Right lobe of liver (tissue), 6 donors: ENCODE measurements around the gene COL27A1. TPM values are rescaled to one million over a fixed set of nuclear protein-coding genes. Genes with fewer than 3 reads are reported as not detected.

Experiments
- ATAC-seq, 4 donors: fragments of 200-7000 bp; cut with Tn5 transposase; one replicate each; pipeline ENCODE4 v1.9.1; 2020; ENCODE audit warnings: mild to moderate bottlenecking in 4 of 4, moderate library complexity in 4 of 4
- DNase-seq, 3 donors: peaks; one replicate each; pipeline ENCODE4 v3.0.0-alpha.2; 2020
- H3K27ac ChIP-seq, 3 donors: fragments of 200-600 bp; one replicate each; pipeline ENCODE4 v1.8.0; 2022
- H3K27me3 ChIP-seq, 2 donors: fragments of 200-600 bp; one replicate each; pipeline ENCODE4 v1.8.0; 2022
- H3K36me3 ChIP-seq, 4 donors: fragments of 200-600 bp; sonication (generic) in 1 of 4; one replicate each; pipeline versions ENCODE4 v1.5.1 to v1.8.0; 2017 to 2022; ENCODE audit warnings: control low read depth in 1 of 4
- H3K4me1 ChIP-seq, 4 donors: fragments of 200-600 bp; sonication (generic) in 1 of 4; one replicate each; pipeline versions ENCODE4 v1.5.1 to v1.8.0; 2017 to 2022; ENCODE audit warnings: control low read depth in 1 of 4
- H3K4me3 ChIP-seq, 3 donors: fragments of 200-600 bp; one replicate each; pipeline ENCODE4 v1.8.0; 2022
- H3K9me3 ChIP-seq, 4 donors: fragments of 200-600 bp; sonication (generic) in 1 of 4; one replicate each; pipeline versions ENCODE4 v1.5.1 to v1.8.0; 2017 to 2022; ENCODE audit warnings: control low read depth in 1 of 4
- POLR2A ChIP-seq: fragments of 450-650 bp; IDR thresholded peaks from one replicate; pipeline ENCODE4 v1.6.1; 2017; ENCODE audit warnings: antibody characterized with exemption, mild to moderate bottlenecking
- WGBS: methylation state at CpG from one replicate; pipeline ENCODE4 v1.1.6; 2018; ENCODE audit warnings: low coverage, low lambda C conversion rate; ENCODE audit not compliant: insufficient coverage; ENCODE audit errors: missing lambda C conversion rate; 5-methylcytosine and 5-hydroxymethylcytosine counted together
- intact Hi-C, 2 donors: fragments of 100-400 bp; cut with DNase I; formaldehyde crosslinking; loops; one replicate each; pipeline versions ENCODE4 v1.11.2 to v1.14.1; 2022
- total RNA-seq, 6 experiments: library from RNA; depleted of rRNA in 2 of 6; stranded (reverse); fragments of >200 nt in 2 of 6; fragmentation: NEBNext Ultra II Directional in 3 of 6; extraction: Animal tissue kit (Norgen Biotek cat#: 25700) in 3 of 6; gene quantifications; one replicate each; pipeline versions ENCODE4 v1.1.0 to v1.2.4, GENCODE V29; 2016 to 2023
- TF ChIP-seq, protein P1 (sequence below), 4 donors: fragments of 200-600 bp in 3 of 4; fragments of 450-650 bp in 1 of 4; IDR thresholded peaks; one replicate each; pipeline versions ENCODE4 v1.5.1 to v1.8.0; 2016 to 2022; ENCODE audit warnings: antibody characterized with exemption in 4 of 4, mild to moderate bottlenecking in 2 of 4
- donor health status: DM: no; HTN: yes; CAD: no.
- donor health status: DM: no; HTN: no; CAD: no.
- donor health status: DM: no; HTN: no; CAD: no.
- donor health status: DM: no; HTN: yes; CAD: no.
- donor health status: DM: no; HTN: yes; CAD: no.

Gene COL27A1
- total RNA-seq, 6 experiments from 2014 or later, result 11.8 to 51.9 (median 29.3) TPM

DNA sequence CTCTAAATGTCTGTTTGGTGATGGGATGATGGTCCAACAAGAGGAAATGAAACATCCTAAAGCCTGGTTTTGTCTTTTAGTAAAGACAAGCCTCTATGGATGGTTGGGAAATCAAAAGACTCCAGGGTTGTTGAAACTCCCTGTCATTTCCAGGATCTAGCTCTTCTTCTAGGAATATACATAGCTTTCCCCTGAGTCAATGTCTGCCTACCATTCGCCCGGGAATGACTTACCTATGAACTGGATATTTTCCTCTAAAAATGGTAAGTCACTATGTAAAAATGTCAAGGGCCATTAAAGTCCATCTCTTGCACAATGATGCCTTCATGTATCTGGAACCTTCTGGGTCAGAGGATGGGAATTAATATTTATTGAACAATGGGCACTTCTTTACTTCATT is 45.2 kb upstream of the COL27A1 start:
- DNase-seq, result no peak
- ATAC-seq, result no peak
- no peaks in the 10 kb centered on the region for H3K27me3 ChIP-seq
- WGBS, result 83% methylated on average over 2 of the region's 2 CpGs
- no peaks in the 10 kb centered on the region for H3K9me3 ChIP-seq
- intact Hi-C loops, result loop anchor here in 1 of 2 donors (10.0 kb wide), 1 partner anchor 165 kb away; no protein-coding TSS in a partner anchor
- H3K4me3 ChIP-seq, result no peak overlapping the region
- no peaks in the 10 kb centered on the region for H3K4me1 ChIP-seq
- H3K27ac ChIP-seq, result no peak overlapping the region
- no peak for TF ChIP-seq POLR2A
- TF ChIP-seq, protein P1, sequence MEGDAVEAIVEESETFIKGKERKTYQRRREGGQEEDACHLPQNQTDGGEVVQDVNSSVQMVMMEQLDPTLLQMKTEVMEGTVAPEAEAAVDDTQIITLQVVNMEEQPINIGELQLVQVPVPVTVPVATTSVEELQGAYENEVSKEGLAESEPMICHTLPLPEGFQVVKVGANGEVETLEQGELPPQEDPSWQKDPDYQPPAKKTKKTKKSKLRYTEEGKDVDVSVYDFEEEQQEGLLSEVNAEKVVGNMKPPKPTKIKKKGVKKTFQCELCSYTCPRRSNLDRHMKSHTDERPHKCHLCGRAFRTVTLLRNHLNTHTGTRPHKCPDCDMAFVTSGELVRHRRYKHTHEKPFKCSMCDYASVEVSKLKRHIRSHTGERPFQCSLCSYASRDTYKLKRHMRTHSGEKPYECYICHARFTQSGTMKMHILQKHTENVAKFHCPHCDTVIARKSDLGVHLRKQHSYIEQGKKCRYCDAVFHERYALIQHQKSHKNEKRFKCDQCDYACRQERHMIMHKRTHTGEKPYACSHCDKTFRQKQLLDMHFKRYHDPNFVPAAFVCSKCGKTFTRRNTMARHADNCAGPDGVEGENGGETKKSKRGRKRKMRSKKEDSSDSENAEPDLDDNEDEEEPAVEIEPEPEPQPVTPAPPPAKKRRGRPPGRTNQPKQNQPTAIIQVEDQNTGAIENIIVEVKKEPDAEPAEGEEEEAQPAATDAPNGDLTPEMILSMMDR (IDR thresholded peaks at IDR 0.05), result no peak
- H3K36me3 ChIP-seq, result no peaks in the 10 kb centered on the region

DNA sequence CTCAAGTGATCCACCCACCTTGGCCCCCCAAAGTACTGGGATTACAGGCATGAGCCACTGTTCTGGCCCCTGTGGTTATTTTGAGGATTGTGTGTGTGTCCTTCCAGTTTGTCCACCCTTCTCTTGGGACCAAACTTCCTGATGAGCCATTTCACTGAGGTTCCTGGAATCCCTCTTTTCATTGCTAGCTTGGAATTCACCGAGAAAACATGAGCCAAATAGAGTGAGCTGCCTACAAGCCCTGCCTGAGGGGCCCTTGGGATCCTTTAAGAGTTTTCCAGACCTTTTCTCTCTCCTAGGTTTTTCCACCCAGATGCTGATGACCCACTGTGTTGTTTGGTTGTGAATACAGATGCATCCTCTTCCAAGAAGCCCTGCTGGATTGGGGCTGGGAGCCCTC is 43.0 kb upstream of the COL27A1 start:
- TF ChIP-seq POLR2A, result no peak
- TF ChIP-seq, protein P1 (IDR thresholded peaks at IDR 0.05), result no peak
- ATAC-seq, result no peak
- H3K9me3 ChIP-seq, result no peaks in the 10 kb centered on the region
- H3K36me3 ChIP-seq, result no peaks in the 10 kb centered on the region
- H3K4me3 ChIP-seq, result no peak overlapping the region
- no peak overlapping the region for H3K27ac ChIP-seq
- DNase-seq, result no peak
- 75% methylated on average over 1 of the region's 1 CpG for WGBS
- intact Hi-C loops, result loop anchor here in 1 of 2 donors (10.0 kb wide), 1 partner anchor 162 kb away; no protein-coding TSS in a partner anchor
- H3K4me1 ChIP-seq, result peaks cover 0 to 2% (median 1%) of the 10 kb centered on the region in 4 donors
- H3K27me3 ChIP-seq, result no peaks in the 10 kb centered on the region

DNA sequence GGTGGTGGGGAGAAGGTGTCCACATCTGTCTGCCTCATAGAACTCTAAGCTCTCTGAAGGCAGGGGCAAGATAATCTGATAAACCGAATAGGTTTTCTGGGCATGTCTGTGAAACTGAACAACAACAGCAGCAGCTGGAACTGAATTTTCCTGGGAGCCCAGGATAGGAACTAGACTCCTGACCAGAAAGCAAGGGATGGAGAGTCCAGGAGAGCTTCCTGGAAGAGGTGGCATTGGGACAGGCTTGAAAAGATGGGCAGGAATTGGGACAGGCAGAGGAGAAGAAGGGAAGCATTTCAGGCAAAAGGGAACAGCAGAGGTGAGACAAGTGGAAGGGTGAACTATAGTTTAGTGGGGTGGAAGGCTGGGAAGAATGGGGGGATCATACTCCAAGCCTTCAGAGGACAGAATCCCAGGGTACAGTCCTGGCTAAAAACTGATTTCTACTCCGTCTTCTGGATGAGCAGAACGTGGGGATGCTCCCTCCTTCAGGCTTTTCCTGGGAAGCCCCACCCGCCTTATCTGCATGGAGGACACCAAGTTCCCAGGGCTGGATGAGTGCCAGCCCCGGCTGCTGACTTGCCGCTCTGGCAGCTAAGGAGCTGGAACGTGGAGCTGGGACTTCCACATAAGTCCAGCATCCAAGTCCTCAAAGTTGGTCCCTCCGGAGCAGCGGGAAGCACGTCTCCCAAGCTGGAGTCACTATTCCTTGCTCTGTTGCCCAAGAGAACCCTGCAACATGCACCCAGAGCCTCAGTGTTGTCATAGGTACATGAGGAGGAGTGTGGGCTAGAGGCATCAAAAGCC is 42.4 kb upstream of the COL27A1 start:
- peaks cover 0 to 9% (median 4%) of the 10 kb centered on the region in 4 donors for H3K4me1 ChIP-seq
- no peaks in the 10 kb centered on the region for H3K9me3 ChIP-seq
- H3K27me3 ChIP-seq, result no peaks in the 10 kb centered on the region
- H3K27ac ChIP-seq, result no peak overlapping the region
- intact Hi-C loops, result loop anchor here in 1 of 2 donors (10.0 kb wide), 1 partner anchor 162 kb away; no protein-coding TSS in a partner anchor
- DNase-seq (peak in 2 of 3 donors; percentile 62), ATAC-seq (peak in 3 of 4 donors; percentile 20 to 34 (median 33))
- WGBS, result 35% methylated on average over 6 of the region's 10 CpGs
- H3K36me3 ChIP-seq, result no peaks in the 10 kb centered on the region
- no peak overlapping the region for H3K4me3 ChIP-seq
- TF ChIP-seq POLR2A, result no peak
- TF ChIP-seq, protein P1 (IDR thresholded peaks at IDR 0.05), result no peak

DNA sequence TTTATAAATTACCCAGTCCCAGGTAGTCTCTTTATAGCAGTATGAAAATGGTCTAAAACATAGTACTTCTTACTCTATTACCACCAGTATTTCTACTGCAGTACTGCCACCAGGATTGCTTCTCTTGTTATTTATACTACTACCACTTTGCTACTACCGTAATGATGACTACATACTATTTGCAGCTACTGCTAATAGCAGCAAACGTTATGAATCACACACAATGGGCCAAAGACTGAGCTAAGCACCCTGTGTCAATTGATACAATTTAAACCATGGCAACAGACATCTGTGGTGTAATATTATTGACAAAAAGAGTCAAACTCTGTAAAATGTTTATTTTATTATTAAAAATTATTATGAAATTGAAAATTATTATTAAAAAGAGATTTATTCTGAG is 41.0 kb upstream of the COL27A1 start:
- DNase-seq, result no peak
- H3K4me1 ChIP-seq, result peaks cover 0 to 23% (median 11%) of the 10 kb centered on the region in 4 donors
- TF ChIP-seq, protein P1 (IDR thresholded peaks at IDR 0.05), result no peak
- no peak for TF ChIP-seq POLR2A
- H3K9me3 ChIP-seq, result no peaks in the 10 kb centered on the region
- H3K4me3 ChIP-seq, result no peak overlapping the region
- intact Hi-C loops, result loop anchor here in 1 of 2 donors (10.0 kb wide), 1 partner anchor 160 kb away; no protein-coding TSS in a partner anchor
- H3K27ac ChIP-seq, result no peak overlapping the region
- ATAC-seq, result no peak
- H3K27me3 ChIP-seq, result no peaks in the 10 kb centered on the region
- no peaks in the 10 kb centered on the region for H3K36me3 ChIP-seq
- 44% methylated on average over 2 of the region's 2 CpGs for WGBS
